ENCODE measurements around the gene AIFM2. TPM values are rescaled to one million over a fixed set of nuclear protein-coding genes. Genes with fewer than 3 reads are reported as not detected.

AIFM2 gene
- polyA plus RNA-seq, 2 of the 4 experiments (the other 2 are of a cell fraction), result 30.0 to 34.8 TPM

DNA sequence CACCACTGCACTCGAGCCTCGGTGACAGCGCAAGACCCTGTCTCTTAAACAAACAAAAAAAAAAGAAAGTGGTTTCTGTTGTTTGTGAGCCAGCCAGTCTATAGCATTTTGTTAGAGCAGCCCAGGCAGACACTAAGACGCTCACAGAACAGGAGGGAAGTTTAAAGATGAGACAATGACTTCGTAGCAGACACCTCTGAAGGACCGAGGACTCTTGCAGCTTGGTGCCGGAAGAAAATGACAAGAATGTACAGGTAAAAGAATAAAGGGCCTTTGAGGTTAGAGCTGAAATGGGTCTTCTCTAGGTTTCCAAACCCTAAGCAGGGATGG, 40.3 kb downstream of the AIFM2 start:
- WGBS (ENCODE audit: missing lambda C conversion rate), result 88% methylated on average over 7 of the region's 7 CpGs
- ATAC-seq, result no peak
- no peak for FAIRE-seq
- Histone ChIP-seq H3K4me2 (no peak overlapping the region), H3K4me3 (no peak overlapping the region), H3K9me3 (no peaks in the 10 kb centered on the region), H3K27ac (peak overlapping the region in 1 of 2 experiments; percentile 74; a peak in 3 of 6 replicates), H3K4me1 (peaks cover 28% of the 10 kb centered on the region)
- TF ChIP-seq CBX2 (IDR thresholded peaks at IDR 0.05; ENCODE audit: borderline replicate concordance, low read depth) (no peak), KDM1A (IDR thresholded peaks at IDR 0.05; ENCODE audit: low read depth) (no peak), CBX8 (IDR thresholded peaks at IDR 0.05) (no peak), RAD21 (conservative IDR thresholded peaks at IDR 0.05 in 1 of 2, IDR thresholded peaks at IDR 0.05 in 1 of 2) (no peak), ZC3H11A (IDR thresholded peaks at IDR 0.05) (no peak)
- ChIA-PET POLR2A (no interaction called here), CTCF (interaction anchor here (1.3 to 20.1 kb wide), 2 partner anchors 17 to 26 kb away, joined by 4 to 244 read pairs; no protein-coding TSS in a partner anchor)
- DNase-seq (ENCODE audit: low read depth in 1 of 2, low spot score in 1 of 2), result no peak

DNA sequence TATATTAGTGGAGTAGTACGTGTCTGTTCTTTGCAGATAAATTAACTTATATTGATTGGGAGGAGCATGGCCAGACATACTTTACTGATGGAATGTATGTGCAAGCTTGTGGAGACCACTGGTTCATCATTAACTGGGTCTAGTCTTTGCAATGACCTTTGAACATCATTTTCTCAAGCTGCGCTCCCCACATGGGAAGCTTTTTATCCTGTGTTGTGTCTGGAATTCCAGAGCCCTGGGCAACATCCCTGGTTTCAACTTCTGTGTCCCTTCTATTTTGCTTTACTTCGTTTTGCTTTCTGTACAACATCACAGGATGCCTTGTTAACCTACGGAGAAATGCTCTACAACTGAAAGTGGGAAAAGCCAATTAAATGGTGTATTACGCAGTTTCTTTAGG, 41.7 kb downstream of the AIFM2 start:
- WGBS (ENCODE audit: missing lambda C conversion rate), result 71% methylated on average over 5 of the region's 5 CpGs
- POLR2A ChIA-PET, result no interaction called here
- ATAC-seq, result peak in 1 of 2 experiments; percentile 39; a peak in 2 of 6 replicates
- TF ChIP-seq CHD4 (IDR thresholded peaks at IDR 0.05; ENCODE audit: borderline replicate concordance), result no peak
- TF ChIP-seq NPAS2 (CRISPR knock-in tag; IDR thresholded peaks at IDR 0.05; ENCODE audit: borderline replicate concordance), result no peak
- TF ChIP-seq POLR2AphosphoS2 (conservative IDR thresholded peaks at IDR 0.05; ENCODE audit: low read length), result no peak
- no peak for TF ChIP-seq RNF2 (IDR thresholded peaks at IDR 0.05; ENCODE audit: borderline replicate concordance, low read depth)
- no peak for TF ChIP-seq JUNB (IDR thresholded peaks at IDR 0.05)
- no peak for TF ChIP-seq RFX5 (IDR thresholded peaks at IDR 0.05)
- no peak for TF ChIP-seq EHF (CRISPR knock-in tag; IDR thresholded peaks at IDR 0.05)
- TF ChIP-seq, protein P1, sequence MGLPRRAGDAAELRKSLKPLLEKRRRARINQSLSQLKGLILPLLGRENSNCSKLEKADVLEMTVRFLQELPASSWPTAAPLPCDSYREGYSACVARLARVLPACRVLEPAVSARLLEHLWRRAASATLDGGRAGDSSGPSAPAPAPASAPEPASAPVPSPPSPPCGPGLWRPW (IDR thresholded peaks at IDR 0.05), result no peak
- TF ChIP-seq MYC (IDR thresholded peaks at IDR 0.05; ENCODE audit: borderline replicate concordance, low read length), result no peak
- no peak for TF ChIP-seq NR3C1 (IDR thresholded peaks at IDR 0.05)
- TF ChIP-seq, protein P2, sequence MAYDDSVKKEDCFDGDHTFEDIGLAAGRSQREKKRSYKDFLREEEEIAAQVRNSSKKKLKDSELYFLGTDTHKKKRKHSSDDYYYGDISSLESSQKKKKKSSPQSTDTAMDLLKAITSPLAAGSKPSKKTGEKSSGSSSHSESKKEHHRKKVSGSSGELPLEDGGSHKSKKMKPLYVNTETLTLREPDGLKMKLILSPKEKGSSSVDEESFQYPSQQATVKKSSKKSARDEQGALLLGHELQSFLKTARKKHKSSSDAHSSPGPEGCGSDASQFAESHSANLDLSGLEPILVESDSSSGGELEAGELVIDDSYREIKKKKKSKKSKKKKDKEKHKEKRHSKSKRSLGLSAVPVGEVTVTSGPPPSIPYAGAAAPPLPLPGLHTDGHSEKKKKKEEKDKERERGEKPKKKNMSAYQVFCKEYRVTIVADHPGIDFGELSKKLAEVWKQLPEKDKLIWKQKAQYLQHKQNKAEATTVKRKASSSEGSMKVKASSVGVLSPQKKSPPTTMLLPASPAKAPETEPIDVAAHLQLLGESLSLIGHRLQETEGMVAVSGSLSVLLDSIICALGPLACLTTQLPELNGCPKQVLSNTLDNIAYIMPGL (CRISPR knock-in tag; IDR thresholded peaks at IDR 0.05; ENCODE audit: borderline replicate concordance), result no peak
- TF ChIP-seq, protein P3, sequence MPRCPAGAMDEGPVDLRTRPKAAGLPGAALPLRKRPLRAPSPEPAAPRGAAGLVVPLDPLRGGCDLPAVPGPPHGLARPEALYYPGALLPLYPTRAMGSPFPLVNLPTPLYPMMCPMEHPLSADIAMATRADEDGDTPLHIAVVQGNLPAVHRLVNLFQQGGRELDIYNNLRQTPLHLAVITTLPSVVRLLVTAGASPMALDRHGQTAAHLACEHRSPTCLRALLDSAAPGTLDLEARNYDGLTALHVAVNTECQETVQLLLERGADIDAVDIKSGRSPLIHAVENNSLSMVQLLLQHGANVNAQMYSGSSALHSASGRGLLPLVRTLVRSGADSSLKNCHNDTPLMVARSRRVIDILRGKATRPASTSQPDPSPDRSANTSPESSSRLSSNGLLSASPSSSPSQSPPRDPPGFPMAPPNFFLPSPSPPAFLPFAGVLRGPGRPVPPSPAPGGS (IDR thresholded peaks at IDR 0.05), result no peak
- TF ChIP-seq RARB (CRISPR knock-in tag; IDR thresholded peaks at IDR 0.05), result no peak
- TF ChIP-seq HOXB13 (CRISPR knock-in tag; IDR thresholded peaks at IDR 0.05; ENCODE audit: low read depth), result no peak
- TF ChIP-seq, protein P4, sequence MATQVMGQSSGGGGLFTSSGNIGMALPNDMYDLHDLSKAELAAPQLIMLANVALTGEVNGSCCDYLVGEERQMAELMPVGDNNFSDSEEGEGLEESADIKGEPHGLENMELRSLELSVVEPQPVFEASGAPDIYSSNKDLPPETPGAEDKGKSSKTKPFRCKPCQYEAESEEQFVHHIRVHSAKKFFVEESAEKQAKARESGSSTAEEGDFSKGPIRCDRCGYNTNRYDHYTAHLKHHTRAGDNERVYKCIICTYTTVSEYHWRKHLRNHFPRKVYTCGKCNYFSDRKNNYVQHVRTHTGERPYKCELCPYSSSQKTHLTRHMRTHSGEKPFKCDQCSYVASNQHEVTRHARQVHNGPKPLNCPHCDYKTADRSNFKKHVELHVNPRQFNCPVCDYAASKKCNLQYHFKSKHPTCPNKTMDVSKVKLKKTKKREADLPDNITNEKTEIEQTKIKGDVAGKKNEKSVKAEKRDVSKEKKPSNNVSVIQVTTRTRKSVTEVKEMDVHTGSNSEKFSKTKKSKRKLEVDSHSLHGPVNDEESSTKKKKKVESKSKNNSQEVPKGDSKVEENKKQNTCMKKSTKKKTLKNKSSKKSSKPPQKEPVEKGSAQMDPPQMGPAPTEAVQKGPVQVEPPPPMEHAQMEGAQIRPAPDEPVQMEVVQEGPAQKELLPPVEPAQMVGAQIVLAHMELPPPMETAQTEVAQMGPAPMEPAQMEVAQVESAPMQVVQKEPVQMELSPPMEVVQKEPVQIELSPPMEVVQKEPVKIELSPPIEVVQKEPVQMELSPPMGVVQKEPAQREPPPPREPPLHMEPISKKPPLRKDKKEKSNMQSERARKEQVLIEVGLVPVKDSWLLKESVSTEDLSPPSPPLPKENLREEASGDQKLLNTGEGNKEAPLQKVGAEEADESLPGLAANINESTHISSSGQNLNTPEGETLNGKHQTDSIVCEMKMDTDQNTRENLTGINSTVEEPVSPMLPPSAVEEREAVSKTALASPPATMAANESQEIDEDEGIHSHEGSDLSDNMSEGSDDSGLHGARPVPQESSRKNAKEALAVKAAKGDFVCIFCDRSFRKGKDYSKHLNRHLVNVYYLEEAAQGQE (IDR thresholded peaks at IDR 0.05), result no peak
- TF ChIP-seq CHD2 (IDR thresholded peaks at IDR 0.05; ENCODE audit: low read length, partially characterized antibody), result no peak
- no peak for TF ChIP-seq POLR2A (IDR thresholded peaks at IDR 0.05; ENCODE audit: low read length)
- TF ChIP-seq CBX8 (IDR thresholded peaks at IDR 0.05), result no peak
- TF ChIP-seq HEYL (CRISPR knock-in tag; IDR thresholded peaks at IDR 0.05), result no peak
- CTCF ChIA-PET, result interaction anchor here (1.0 to 20.1 kb wide), 2 partner anchors 27 to 55 kb away, joined by 3 to 244 read pairs; partner anchors contain the start of gene TYSND1
- Histone ChIP-seq H3K4me2 (peak overlapping the region; percentile 58), H3K9me3 (no peaks in the 10 kb centered on the region), H3K27ac (peak overlapping the region; percentile 47 to 74; a peak in 4 of 6 replicates), H3K4me1 (peaks cover 43% of the 10 kb centered on the region), H3K4me3 (no peak overlapping the region)
- DNase-seq (ENCODE audit: low read depth in 1 of 2, low spot score in 1 of 2), result no peak
- no peak for FAIRE-seq
